ENCODE measurements around the gene EVC2. TPM values are rescaled to one million over a fixed set of nuclear protein-coding genes. Genes with fewer than 3 reads are reported as not detected.

The EVC2 gene
- 1 to 10 TPM in 5 of 8 experiments, under 1 TPM in 3; 0.16 to 5.1 (median 1.0) TPM for total RNA-seq

- ATAC-seq (replicated peaks in 6 of 8): peak in 5 of 8 experiments; percentile 6 to 26 (median 21)
These were observed at the start of gene EVC2 for GRCh38 chr4:5708449-5709206. Gene EVC2, minus strand, starts transcription at chr4:5708559. Its CDS starts 46 bp downstream, at chr4:5708513.

GRCh38 chr4:5757954-5758353 lies 49.6 kb upstream of the EVC2 start:
- no peak overlapping the region for H3K4me3 ChIP-seq
- no peak overlapping the region for H3K27ac ChIP-seq
- WGBS, 10 experiments: 60 to 100% (median 98%) methylated on average over 1 to 9 of the region's 10 CpGs; no CpG with 5 or more reads in 1 of the 10 experiments
- in situ Hi-C loops (cut with MboI; ENCODE audit: low pct_unique_long_range_greater_than_20kb in 2 of 9, low sequenced_read_pairs in 9 of 9, unreplicated experiment in 9 of 9): no loop called here
- no peak for ATAC-seq (replicated peaks in 6 of 8)
- peaks cover 0 to under 1% of the 10 kb centered on the region in 2 donors for H3K4me1 ChIP-seq (replicated peaks in 1 of 2)

More at GRCh38 chr4:5708449-5709206, at the start of gene EVC2:
- peaks cover 5 to 13% of the 10 kb centered on the region in 2 donors for H3K4me1 ChIP-seq (replicated peaks in 1 of 2)
- peak within 1 kb of the TSS; percentile 22 to 40 (median 30) for H3K4me3 ChIP-seq
- no peak within 1 kb of the TSS for H3K27ac ChIP-seq
- in situ Hi-C loops (cut with MboI; ENCODE audit: low pct_unique_long_range_greater_than_20kb in 2 of 9, low sequenced_read_pairs in 9 of 9, unreplicated experiment in 9 of 9): no loop called here
- 46 to 87% methylated on average over 4 to 9 of the region's 57 CpGs; no CpG with 5 or more reads in 8 of the 10 experiments for WGBS, 10 experiments

GRCh38 chr4:5757536-5757935 lies 49.2 kb upstream of the EVC2 start:
- 100% methylated on average over 1 to 3 of the region's 4 CpGs; no CpG with 5 or more reads in 7 of the 10 experiments for WGBS, 10 experiments
- Histone ChIP-seq H3K4me1 (replicated peaks in 1 of 2) (peaks cover 2 to 5% of the 10 kb centered on the region in 2 donors), H3K4me3 (no peak overlapping the region), H3K27ac (no peak overlapping the region)
- in situ Hi-C loops (cut with MboI; ENCODE audit: low pct_unique_long_range_greater_than_20kb in 2 of 9, low sequenced_read_pairs in 9 of 9, unreplicated experiment in 9 of 9): no loop called here
- no peak for ATAC-seq (replicated peaks in 6 of 8)

- 67 to 100% (median 100%) methylated on average over 1 to 7 of the region's 7 CpGs; no CpG with 5 or more reads in 4 of the 10 experiments for WGBS, 10 experiments
These were observed 48.7 kb upstream of the EVC2 start for GRCh38 chr4:5757091-5757490.

GRCh38 chr4:5756271-5756670 lies 47.9 kb upstream of the EVC2 start:
- peaks cover 8 to 11% of the 10 kb centered on the region in 2 donors for H3K4me1 ChIP-seq (replicated peaks in 1 of 2)
- in situ Hi-C loops (cut with MboI; ENCODE audit: low pct_unique_long_range_greater_than_20kb in 2 of 9, low sequenced_read_pairs in 9 of 9, unreplicated experiment in 9 of 9): no loop called here
- 96 to 100% (median 100%) methylated on average over 2 to 7 of the region's 9 CpGs; no CpG with 5 or more reads in 6 of the 10 experiments for WGBS, 10 experiments
- H3K4me3 ChIP-seq: no peak overlapping the region
- ATAC-seq (replicated peaks in 6 of 8): no peak
- H3K27ac ChIP-seq: no peak overlapping the region

More at GRCh38 chr4:5757091-5757490, 48.7 kb upstream of the EVC2 start:
- ATAC-seq (replicated peaks in 6 of 8): no peak
- H3K4me3 ChIP-seq: no peak overlapping the region
- H3K4me1 ChIP-seq (replicated peaks in 1 of 2): peaks cover 6 to 9% of the 10 kb centered on the region in 2 donors
- H3K27ac ChIP-seq: no peak overlapping the region
- in situ Hi-C loops (cut with MboI; ENCODE audit: low pct_unique_long_range_greater_than_20kb in 2 of 9, low sequenced_read_pairs in 9 of 9, unreplicated experiment in 9 of 9): no loop called here

- no peak overlapping the region for H3K27ac ChIP-seq
- in situ Hi-C loops (cut with MboI; ENCODE audit: low pct_unique_long_range_greater_than_20kb in 2 of 9, low sequenced_read_pairs in 9 of 9, unreplicated experiment in 9 of 9): no loop called here
- H3K4me1 ChIP-seq (replicated peaks in 1 of 2): peaks cover 8 to 11% of the 10 kb centered on the region in 2 donors
- no peak for ATAC-seq (replicated peaks in 6 of 8)
- 67 to 100% (median 87%) methylated on average over 1 to 3 of the region's 7 CpGs; no CpG with 5 or more reads in 5 of the 10 experiments for WGBS, 10 experiments
- no peak overlapping the region for H3K4me3 ChIP-seq
These were observed 47.3 kb upstream of the EVC2 start for GRCh38 chr4:5755679-5756078.

- Histone ChIP-seq H3K27ac (no peak overlapping the region), H3K4me1 (replicated peaks in 1 of 2) (peaks cover 8 to 11% of the 10 kb centered on the region in 2 donors), H3K4me3 (no peak overlapping the region)
- no peak for ATAC-seq (replicated peaks in 6 of 8)
- 70 to 95% (median 89%) methylated on average over 2 to 8 of the region's 16 CpGs; no CpG with 5 or more reads in 4 of the 10 experiments for WGBS, 10 experiments
- in situ Hi-C loops (cut with MboI; ENCODE audit: low pct_unique_long_range_greater_than_20kb in 2 of 9, low sequenced_read_pairs in 9 of 9, unreplicated experiment in 9 of 9): no loop called here
These were observed 46.8 kb upstream of the EVC2 start for GRCh38 chr4:5755161-5755560.

- in situ Hi-C loops (cut with MboI; ENCODE audit: low pct_unique_long_range_greater_than_20kb in 2 of 9, low sequenced_read_pairs in 9 of 9, unreplicated experiment in 9 of 9): no loop called here
- Histone ChIP-seq H3K4me3 (no peak overlapping the region), H3K4me1 (replicated peaks in 1 of 2) (peaks cover 8 to 11% of the 10 kb centered on the region in 2 donors), H3K27ac (no peak overlapping the region)
- 90 to 100% methylated on average over 2 to 3 of the region's 8 CpGs; no CpG with 5 or more reads in 8 of the 10 experiments for WGBS, 10 experiments
- ATAC-seq (replicated peaks in 6 of 8): no peak
These were observed 46.1 kb upstream of the EVC2 start for GRCh38 chr4:5754529-5754881.

- no peak overlapping the region for H3K27ac ChIP-seq
- 42 to 92% (median 90%) methylated on average over 5 to 6 of the region's 19 CpGs; no CpG with 5 or more reads in 7 of the 10 experiments for WGBS, 10 experiments
- H3K4me1 ChIP-seq (replicated peaks in 1 of 2): peaks cover 8 to 11% of the 10 kb centered on the region in 2 donors
- ATAC-seq (replicated peaks in 6 of 8): peak in 2 of 8 experiments; percentile 58 to 77
- in situ Hi-C loops (cut with MboI; ENCODE audit: low pct_unique_long_range_greater_than_20kb in 2 of 9, low sequenced_read_pairs in 9 of 9, unreplicated experiment in 9 of 9): no loop called here
- no peak overlapping the region for H3K4me3 ChIP-seq
These were observed 45.6 kb upstream of the EVC2 start for GRCh38 chr4:5753766-5754528.

- Histone ChIP-seq H3K27ac (no peak overlapping the region), H3K4me1 (replicated peaks in 1 of 2) (peaks cover 8 to 11% of the 10 kb centered on the region in 2 donors), H3K4me3 (no peak overlapping the region)
- in situ Hi-C loops (cut with MboI; ENCODE audit: low pct_unique_long_range_greater_than_20kb in 2 of 9, low sequenced_read_pairs in 9 of 9, unreplicated experiment in 9 of 9): no loop called here
- ATAC-seq (replicated peaks in 6 of 8): no peak
- 100% methylated on average over 2 of the region's 7 CpGs; no CpG with 5 or more reads in 9 of the 10 experiments for WGBS, 10 experiments
These were observed 45.0 kb upstream of the EVC2 start for GRCh38 chr4:5753366-5753765.

GRCh38 chr4:5752376-5753184 lies 44.2 kb upstream of the EVC2 start:
- WGBS, 10 experiments: 40 to 100% (median 73%) methylated on average over 1 to 9 of the region's 26 CpGs; no CpG with 5 or more reads in 3 of the 10 experiments
- in situ Hi-C loops (cut with MboI; ENCODE audit: low pct_unique_long_range_greater_than_20kb in 2 of 9, low sequenced_read_pairs in 9 of 9, unreplicated experiment in 9 of 9): no loop called here
- ATAC-seq (replicated peaks in 6 of 8): peak in 5 of 8 experiments; percentile 41 to 89 (median 55)

GRCh38 chr4:5751666-5752375 lies 43.5 kb upstream of the EVC2 start:
- 31 to 86% (median 75%) methylated on average over 1 to 10 of the region's 14 CpGs; no CpG with 5 or more reads in 5 of the 10 experiments for WGBS, 10 experiments
- peak in 1 of 8 experiments; percentile 1 for ATAC-seq (replicated peaks in 6 of 8)
- no peak overlapping the region for H3K4me3 ChIP-seq
- in situ Hi-C loops (cut with MboI; ENCODE audit: low pct_unique_long_range_greater_than_20kb in 2 of 9, low sequenced_read_pairs in 9 of 9, unreplicated experiment in 9 of 9): no loop called here
- H3K4me1 ChIP-seq (replicated peaks in 1 of 2): peaks cover 10 to 16% of the 10 kb centered on the region in 2 donors
- no peak overlapping the region for H3K27ac ChIP-seq

More at GRCh38 chr4:5752376-5753184, 44.2 kb upstream of the EVC2 start:
- peaks cover 9 to 11% of the 10 kb centered on the region in 2 donors for H3K4me1 ChIP-seq (replicated peaks in 1 of 2)
- H3K4me3 ChIP-seq: no peak overlapping the region
- peak overlapping the region in 1 of 2 donors; percentile 51 for H3K27ac ChIP-seq
